Astrocyte (in vitro differentiated cells and primary cell): ENCODE data around the gene CTNNA3. TPM values are rescaled to one million over a fixed set of nuclear protein-coding genes. Genes with fewer than 3 reads are reported as not detected.

Source experiments
- DNase-seq: peaks from one replicate; pipeline ENCODE4 v3.0.0-alpha.2; 2010; ENCODE audit warnings: low read depth
- FAIRE-seq: peaks from 2 replicates; lab custom pipeline; 2011; peaks lifted over from hg19 to GRCh38; lab: Jason Lieb, UNC
- H2AFZ ChIP-seq: 2 replicates; pipeline ENCODE4 v1.6.0; 2012; ENCODE audit warnings: low read depth, low read length, inconsistent platforms
- H3K27ac ChIP-seq: 2 replicates; pipeline ENCODE4 v1.5.1; 2011; ENCODE audit warnings: low read depth, low read length, inconsistent platforms
- H3K27me3 ChIP-seq: 2 replicates; pipeline ENCODE4 v1.6.0; 2011; ENCODE audit warnings: low read length, inconsistent platforms; ENCODE audit not compliant: insufficient read depth
- H3K36me3 ChIP-seq: 2 replicates; pipeline ENCODE4 v1.5.1; 2011; ENCODE audit warnings: low read length, inconsistent platforms; ENCODE audit not compliant: insufficient read depth
- H3K4me1 ChIP-seq: 2 replicates; pipeline ENCODE4 v1.5.1; 2011; ENCODE audit warnings: low read length, inconsistent platforms; ENCODE audit not compliant: insufficient read depth
- H3K4me2 ChIP-seq: 2 replicates; pipeline ENCODE4 v1.6.0; 2012; ENCODE audit warnings: low read length, inconsistent platforms
- H3K4me3 ChIP-seq: 2 replicates; pipeline ENCODE4 v1.5.1; 2011; ENCODE audit warnings: low read depth, mild to moderate bottlenecking, low read length, inconsistent platforms; ENCODE audit not compliant: insufficient read depth
- H3K79me2 ChIP-seq: 2 replicates; pipeline ENCODE4 v1.6.0; 2012; ENCODE audit warnings: mild to moderate bottlenecking, low read length, inconsistent platforms; ENCODE audit not compliant: insufficient read depth
- H3K9ac ChIP-seq: 2 replicates; pipeline ENCODE4 v1.6.0; 2012; ENCODE audit warnings: mild to moderate bottlenecking, low read length, inconsistent platforms
- H3K9me3 ChIP-seq: 2 replicates; pipeline ENCODE4 v1.5.1; 2012; ENCODE audit warnings: low read depth, mild to moderate bottlenecking, low read length, inconsistent platforms; ENCODE audit not compliant: insufficient read depth
- H4K20me1 ChIP-seq: 2 replicates; pipeline ENCODE4 v1.6.0; 2012; ENCODE audit warnings: low read length, inconsistent platforms; ENCODE audit not compliant: insufficient read depth
- H3K27ac Mint-ChIP-seq: one replicate; pipeline ENCODE4 v1.8.0; 2021; ENCODE audit warnings: mild to moderate bottlenecking, mixed read lengths; ENCODE audit not compliant: unreplicated experiment
- H3K27me3 Mint-ChIP-seq: one replicate; pipeline ENCODE4 v1.8.0; 2021; ENCODE audit warnings: low read depth, mixed read lengths; ENCODE audit not compliant: unreplicated experiment
- H3K36me3 Mint-ChIP-seq: one replicate; pipeline ENCODE4 v1.8.0; 2021; ENCODE audit warnings: low read depth, mixed read lengths; ENCODE audit not compliant: unreplicated experiment
- H3K4me1 Mint-ChIP-seq: one replicate; pipeline ENCODE4 v1.8.0; 2021; ENCODE audit warnings: low read depth, mixed read lengths; ENCODE audit not compliant: unreplicated experiment
- H3K4me3 Mint-ChIP-seq: one replicate; pipeline ENCODE4 v1.8.0; 2021; ENCODE audit warnings: mild to moderate bottlenecking, moderate library complexity, mixed read lengths; ENCODE audit not compliant: unreplicated experiment
- H3K9me3 Mint-ChIP-seq: one replicate; pipeline ENCODE4 v1.8.0; 2021; ENCODE audit warnings: mild to moderate bottlenecking, mixed read lengths; ENCODE audit not compliant: unreplicated experiment
- EZH2 ChIP-seq: IDR thresholded peaks from 2 replicates; pipeline ENCODE4 v1.6.1; 2012; ENCODE audit warnings: mild to moderate bottlenecking, low read length, inconsistent platforms; ENCODE audit not compliant: insufficient read depth
- total RNA-seq: library from RNA; stranded (reverse); gene quantifications from 2 replicates; pipeline ENCODE4 v1.2.1, GENCODE V29; 2021
- TF ChIP-seq, protein P1 (sequence below): IDR thresholded peaks from 2 replicates; pipeline ENCODE4 v1.5.1; 2011; ENCODE audit warnings: low read depth, mild to moderate bottlenecking, inconsistent platforms, low read length, moderate library complexity; ENCODE audit not compliant: insufficient read depth

The CTNNA3 gene
- total RNA-seq, 1 donor from 2014 or later = 0.73 TPM

DNA sequence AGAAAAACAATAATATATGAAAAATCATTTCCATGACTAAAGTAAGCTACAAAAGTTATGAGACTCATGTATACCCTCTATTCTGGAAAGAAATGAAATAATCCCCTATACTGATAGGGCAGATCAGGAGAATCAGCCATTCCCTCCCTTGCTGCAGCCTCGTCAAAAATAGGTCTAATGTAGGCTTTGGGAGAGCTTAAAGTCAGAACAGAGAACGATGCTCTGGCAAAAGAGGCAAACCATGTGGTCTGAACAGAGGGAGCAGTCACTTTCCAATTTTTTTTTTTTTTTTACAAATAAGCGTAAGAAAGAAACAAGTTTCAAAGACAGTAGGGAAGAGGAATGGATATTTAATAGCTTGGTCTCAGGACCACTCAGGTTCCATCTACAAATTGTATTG, 1232.4 kb downstream of the CTNNA3 start:
- no peak for FAIRE-seq
- H3K4me3 ChIP-seq = no peak overlapping the region
- Mint-ChIP-seq H3K9me3 (no peaks in the 10 kb centered on the region), H3K4me1 (no peaks in the 10 kb centered on the region), H3K36me3 (no peaks in the 10 kb centered on the region), H3K27ac (no peak overlapping the region), H3K4me3 (no peak overlapping the region), H3K27me3 (no peaks in the 10 kb centered on the region)
- H3K79me2 ChIP-seq = no peaks in the 10 kb centered on the region
- H4K20me1 ChIP-seq = no peaks in the 10 kb centered on the region
- no peak overlapping the region for H3K9ac ChIP-seq
- H3K27ac ChIP-seq = no peak overlapping the region
- DNase-seq = no peak
- H3K4me2 ChIP-seq = no peak overlapping the region
- no peak overlapping the region for H2AFZ ChIP-seq
- no peak for TF ChIP-seq EZH2
- TF ChIP-seq, protein P1, sequence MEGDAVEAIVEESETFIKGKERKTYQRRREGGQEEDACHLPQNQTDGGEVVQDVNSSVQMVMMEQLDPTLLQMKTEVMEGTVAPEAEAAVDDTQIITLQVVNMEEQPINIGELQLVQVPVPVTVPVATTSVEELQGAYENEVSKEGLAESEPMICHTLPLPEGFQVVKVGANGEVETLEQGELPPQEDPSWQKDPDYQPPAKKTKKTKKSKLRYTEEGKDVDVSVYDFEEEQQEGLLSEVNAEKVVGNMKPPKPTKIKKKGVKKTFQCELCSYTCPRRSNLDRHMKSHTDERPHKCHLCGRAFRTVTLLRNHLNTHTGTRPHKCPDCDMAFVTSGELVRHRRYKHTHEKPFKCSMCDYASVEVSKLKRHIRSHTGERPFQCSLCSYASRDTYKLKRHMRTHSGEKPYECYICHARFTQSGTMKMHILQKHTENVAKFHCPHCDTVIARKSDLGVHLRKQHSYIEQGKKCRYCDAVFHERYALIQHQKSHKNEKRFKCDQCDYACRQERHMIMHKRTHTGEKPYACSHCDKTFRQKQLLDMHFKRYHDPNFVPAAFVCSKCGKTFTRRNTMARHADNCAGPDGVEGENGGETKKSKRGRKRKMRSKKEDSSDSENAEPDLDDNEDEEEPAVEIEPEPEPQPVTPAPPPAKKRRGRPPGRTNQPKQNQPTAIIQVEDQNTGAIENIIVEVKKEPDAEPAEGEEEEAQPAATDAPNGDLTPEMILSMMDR = no peak
- H3K9me3 ChIP-seq = no peaks in the 10 kb centered on the region
- no peaks in the 10 kb centered on the region for H3K4me1 ChIP-seq
- no peaks in the 10 kb centered on the region for H3K27me3 ChIP-seq
- no peaks in the 10 kb centered on the region for H3K36me3 ChIP-seq

DNA sequence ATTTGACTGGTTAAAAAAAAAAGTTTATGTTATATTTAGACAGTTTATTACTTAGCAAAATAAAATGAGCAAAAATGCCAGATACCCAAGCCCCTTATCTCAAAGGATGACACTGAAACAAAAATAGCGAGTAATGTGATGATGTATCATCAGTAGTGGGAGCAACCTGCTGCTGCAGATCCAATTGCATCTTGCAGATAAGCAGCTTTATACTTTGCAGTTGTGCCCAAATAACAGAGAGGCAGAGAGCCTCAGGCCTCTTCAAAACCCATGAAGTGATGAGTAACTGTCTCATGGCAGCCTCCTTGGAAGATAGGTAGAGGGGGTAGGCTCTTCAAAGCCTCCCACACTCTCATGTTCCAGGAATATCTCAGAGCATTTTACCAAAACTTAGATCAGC, 1238.4 kb downstream of the CTNNA3 start:
- Histone ChIP-seq H3K79me2 (no peaks in the 10 kb centered on the region), H3K9ac (no peak overlapping the region), H3K36me3 (no peaks in the 10 kb centered on the region), H3K27ac (no peak overlapping the region), H2AFZ (no peak overlapping the region), H4K20me1 (no peaks in the 10 kb centered on the region), H3K4me1 (no peaks in the 10 kb centered on the region), H3K4me3 (no peak overlapping the region), H3K4me2 (no peak overlapping the region), H3K9me3 (peaks cover 3% of the 10 kb centered on the region), H3K27me3 (no peaks in the 10 kb centered on the region)
- no peak for FAIRE-seq
- Mint-ChIP-seq H3K27ac (no peak overlapping the region), H3K9me3 (peaks cover 2% of the 10 kb centered on the region), H3K4me3 (no peak overlapping the region), H3K36me3 (no peaks in the 10 kb centered on the region), H3K27me3 (no peaks in the 10 kb centered on the region), H3K4me1 (no peaks in the 10 kb centered on the region)
- TF ChIP-seq, protein P1 = no peak
- TF ChIP-seq EZH2 = no peak
- DNase-seq = no peak

DNA sequence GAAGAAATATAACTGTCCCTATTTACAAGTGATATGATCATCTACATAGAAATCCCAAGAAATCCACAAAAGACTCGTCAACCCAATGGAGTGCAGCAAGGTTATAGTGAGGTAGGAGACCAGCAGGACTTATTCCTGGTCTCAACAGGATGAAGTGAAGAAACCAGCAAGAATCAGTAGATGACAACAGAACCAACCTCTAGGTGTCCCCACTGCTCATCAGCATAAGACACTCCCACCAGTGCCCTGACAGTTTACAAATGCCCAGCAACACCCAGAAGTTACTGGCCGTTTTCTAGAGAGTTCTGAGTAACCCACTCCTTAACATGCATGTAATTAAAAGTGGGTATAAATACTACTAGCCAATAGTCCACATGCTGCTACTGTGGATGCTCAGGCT, 1240.7 kb downstream of the CTNNA3 start:
- Mint-ChIP-seq H3K9me3 (peaks cover 2% of the 10 kb centered on the region), H3K4me1 (no peaks in the 10 kb centered on the region), H3K27ac (no peak overlapping the region), H3K4me3 (no peak overlapping the region), H3K36me3 (no peaks in the 10 kb centered on the region), H3K27me3 (no peaks in the 10 kb centered on the region)
- no peaks in the 10 kb centered on the region for H3K79me2 ChIP-seq
- DNase-seq = no peak
- no peaks in the 10 kb centered on the region for H4K20me1 ChIP-seq
- no peaks in the 10 kb centered on the region for H3K36me3 ChIP-seq
- FAIRE-seq = no peak
- no peak overlapping the region for H2AFZ ChIP-seq
- no peaks in the 10 kb centered on the region for H3K4me1 ChIP-seq
- peaks cover 3% of the 10 kb centered on the region for H3K9me3 ChIP-seq
- no peak overlapping the region for H3K4me3 ChIP-seq
- H3K9ac ChIP-seq = no peak overlapping the region
- TF ChIP-seq EZH2 = no peak
- TF ChIP-seq, protein P1 = no peak
- no peak overlapping the region for H3K27ac ChIP-seq
- no peak overlapping the region for H3K4me2 ChIP-seq
- no peaks in the 10 kb centered on the region for H3K27me3 ChIP-seq
